Measurements from ENCODE around the gene SMARCA1. TPM values are rescaled to one million over a fixed set of nuclear protein-coding genes. Genes with fewer than 3 reads are reported as not detected.

The SMARCA1 gene
- total and polyA plus RNA-seq, 10 of the 15 experiments (the other 5 are each of a cell fraction or from before 2014, with no cell fraction given): 0.02 to 0.31 (median 0.08) TPM; not detected in 3

- no peak for TF ChIP-seq MTA2 (IDR thresholded peaks at IDR 0.05; ENCODE audit: low read depth)
- no peak for TF ChIP-seq HDAC2 (IDR thresholded peaks at IDR 0.05)
Measured at GRCh38 chrX:129572422-129572821, 49.1 kb upstream of the SMARCA1 start (continued).

- Histone ChIP-seq H3K36me3 (ENCODE audit: control insufficient read depth in 2 of 2, insufficient read depth in 2 of 2, low read length in 1 of 2) (no peaks in the 10 kb centered on the region), H3K4me3 (no peak overlapping the region), H2AFZ (ENCODE audit: control insufficient read depth, low read depth, low read length) (no peak overlapping the region), H4K20me1 (ENCODE audit: control insufficient read depth, insufficient read depth) (no peaks in the 10 kb centered on the region), H3K9ac (ENCODE audit: control insufficient read depth, insufficient read depth, low read length) (no peak overlapping the region), H3K4me1 (ENCODE audit: control insufficient read depth, insufficient read depth, low read length) (no peaks in the 10 kb centered on the region), H3K27ac (ENCODE audit: control insufficient read depth, insufficient read depth) (no peak overlapping the region), H3K79me2 (ENCODE audit: control insufficient read depth, insufficient read depth, low read length) (no peaks in the 10 kb centered on the region), H3K9me3 (replicated peaks; ENCODE audit: control insufficient read depth, insufficient read depth, low read length) (no peaks in the 10 kb centered on the region), H3K4me2 (ENCODE audit: control insufficient read depth, insufficient read depth) (no peak overlapping the region), H3K27me3 (replicated peaks in 1 of 2; ENCODE audit: control insufficient read depth in 2 of 2, insufficient read depth in 2 of 2, low read length in 1 of 2) (no peaks in the 10 kb centered on the region)
- BruUV-seq (replicated peaks): no TSS peak
- POLR2A ChIA-PET: no interaction called here
- FAIRE-seq (no peak), ATAC-seq (no peak), DNase-seq (ENCODE audit: low read depth, low spot score) (no peak)
- CTCF ChIA-PET: interaction anchor here (0.9 kb wide), 1 partner anchor 69 kb away, joined by 3 read pairs; no protein-coding TSS in a partner anchor
- 51% methylated on average over 3 of the region's 3 CpGs for WGBS (ENCODE audit: insufficient coverage, insufficient replicate concordance, low lambda C conversion rate, missing lambda C conversion rate)
- RAD21 ChIA-PET (ENCODE audit: unreplicated experiment): no interaction called here
- TF ChIP-seq LARP7 (IDR thresholded peaks at IDR 0.05): no peak
- intact Hi-C loops (cut with micrococcal nuclease; ENCODE audit: unreplicated experiment): no loop called here
- SMC1A ChIA-PET (ENCODE audit: uncharacterized antibody, unreplicated experiment): no interaction called here
- in situ Hi-C loops (cut with MboI): no loop called here
Measured at GRCh38 chrX:129568349-129568748, 45.1 kb upstream of the SMARCA1 start.

GRCh38 chrX:129566073-129566472 lies 42.8 kb upstream of the SMARCA1 start:
- BruUV-seq (replicated peaks): no TSS peak
- Histone ChIP-seq H3K9me3 (replicated peaks; ENCODE audit: control insufficient read depth, insufficient read depth, low read length) (no peaks in the 10 kb centered on the region), H3K4me3 (no peak overlapping the region), H3K27me3 (replicated peaks in 1 of 2; ENCODE audit: control insufficient read depth in 2 of 2, insufficient read depth in 2 of 2, low read length in 1 of 2) (no peaks in the 10 kb centered on the region), H3K4me2 (ENCODE audit: control insufficient read depth, insufficient read depth) (no peak overlapping the region), H3K27ac (ENCODE audit: control insufficient read depth, insufficient read depth) (no peak overlapping the region), H3K79me2 (ENCODE audit: control insufficient read depth, insufficient read depth, low read length) (no peaks in the 10 kb centered on the region), H4K20me1 (ENCODE audit: control insufficient read depth, insufficient read depth) (no peaks in the 10 kb centered on the region), H2AFZ (ENCODE audit: control insufficient read depth, low read depth, low read length) (no peak overlapping the region), H3K36me3 (ENCODE audit: control insufficient read depth in 2 of 2, insufficient read depth in 2 of 2, low read length in 1 of 2) (no peaks in the 10 kb centered on the region), H3K9ac (ENCODE audit: control insufficient read depth, insufficient read depth, low read length) (no peak overlapping the region), H3K4me1 (ENCODE audit: control insufficient read depth, insufficient read depth, low read length) (no peaks in the 10 kb centered on the region)
- FAIRE-seq (no peak), DNase-seq (ENCODE audit: low read depth, low spot score) (no peak), ATAC-seq (no peak)
- intact Hi-C loops (cut with micrococcal nuclease; ENCODE audit: unreplicated experiment) (no loop called here), in situ Hi-C loops (cut with MboI) (no loop called here)
- 33% methylated on average over 1 of the region's 1 CpG for WGBS (ENCODE audit: insufficient coverage, insufficient replicate concordance, low lambda C conversion rate, missing lambda C conversion rate)
- POLR2A ChIA-PET: no interaction called here
- RAD21 ChIA-PET (ENCODE audit: unreplicated experiment): no interaction called here
- SMC1A ChIA-PET (ENCODE audit: uncharacterized antibody, unreplicated experiment): no interaction called here
- CTCF ChIA-PET: no interaction called here
- no peak for TF ChIP-seq POLR2AphosphoS2 (IDR thresholded peaks at IDR 0.05; ENCODE audit: low read depth, low read length)
- no peak for TF ChIP-seq CTCF (IDR thresholded peaks at IDR 0.05 in 2 of 3, conservative IDR thresholded peaks at IDR 0.05 in 1 of 3; ENCODE audit: control insufficient read depth in 2 of 3, extremely low read depth in 1 of 3, insufficient read depth in 1 of 3, low read depth in 3 of 3, low read length in 3 of 3)
- TF ChIP-seq YY1 (IDR thresholded peaks at IDR 0.05; ENCODE audit: low read depth, low read length): no peak
- no peak for TF ChIP-seq CBFB (IDR thresholded peaks at IDR 0.05; ENCODE audit: low read depth)
- TF ChIP-seq NR2F1 (conservative IDR thresholded peaks at IDR 0.05): no peak
- no peak for TF ChIP-seq KDM1A (IDR thresholded peaks at IDR 0.05; ENCODE audit: borderline replicate concordance)
- no peak for TF ChIP-seq E4F1 (IDR thresholded peaks at IDR 0.05; ENCODE audit: borderline replicate concordance, partially characterized antibody)
- no peak for TF ChIP-seq RELA (IDR thresholded peaks at IDR 0.05; ENCODE audit: borderline replicate concordance, partially characterized antibody)
- TF ChIP-seq HDAC2 (IDR thresholded peaks at IDR 0.05): no peak
- TF ChIP-seq PBX3 (IDR thresholded peaks at IDR 0.05; ENCODE audit: insufficient replicate concordance, low read depth, low read length): no peak

Measured in GM12878 (cell line).